A549 treated with AZD9567 at 1 μM for 4 hours (cell line): ENCODE measurements around the gene PLCD1. TPM values are rescaled to one million over a fixed set of nuclear protein-coding genes. Genes with fewer than 3 reads are reported as not detected.

Experiments used
- total RNA-seq: library from RNA; stranded (reverse); fragments of 200-300 nt; extraction: Qiagen RNA extraction; gene quantifications from 5 replicates; pipeline ENCODE4 v1.2.3, GENCODE V29; 2022; ENCODE audit not compliant: insufficient read depth

Gene PLCD1
- total RNA-seq: 3.5 to 9.6 TPM (median 3.7 TPM) in 5 replicates

DNA sequence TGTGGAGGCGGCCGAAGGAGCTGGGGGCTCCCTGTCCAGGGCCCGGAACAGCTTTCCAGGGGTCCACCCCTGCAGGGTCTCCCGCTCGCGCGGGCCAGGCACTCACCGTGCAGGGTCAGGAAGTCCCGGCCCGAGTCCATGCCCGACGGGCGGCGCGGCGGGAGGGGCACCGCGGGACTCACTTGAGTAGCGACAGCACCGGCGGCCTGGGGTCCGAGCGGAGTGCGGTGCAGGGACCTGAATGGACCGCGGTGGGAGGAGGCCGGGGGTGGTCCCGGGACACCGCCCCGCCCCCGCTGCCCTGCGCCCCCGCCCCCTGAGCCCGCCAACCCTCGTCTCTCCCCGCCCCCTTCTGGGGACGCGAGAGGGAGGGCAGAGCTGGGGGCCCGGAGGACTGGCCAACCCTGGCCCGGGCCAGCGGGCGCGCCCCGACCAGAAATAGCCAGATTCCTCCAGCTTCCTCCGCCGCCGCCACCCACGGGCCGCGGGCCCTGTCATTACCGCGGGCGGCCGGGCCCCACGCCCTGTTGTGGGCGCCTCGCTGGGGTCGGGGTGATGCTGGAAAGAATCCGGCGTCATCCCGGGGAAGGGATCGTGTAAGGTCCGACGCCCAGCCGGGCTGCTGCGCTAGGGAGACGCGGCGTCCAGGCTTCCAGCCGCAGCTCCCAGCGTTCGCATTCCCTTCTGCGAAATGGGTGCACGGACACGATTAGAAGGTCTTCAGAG, at the start of gene PLCD1:
PLCD1 (minus strand) TSS at position 243 of the 726 bp plus-strand sequence; CDS start at position 140, 103 bp downstream.

DNA sequence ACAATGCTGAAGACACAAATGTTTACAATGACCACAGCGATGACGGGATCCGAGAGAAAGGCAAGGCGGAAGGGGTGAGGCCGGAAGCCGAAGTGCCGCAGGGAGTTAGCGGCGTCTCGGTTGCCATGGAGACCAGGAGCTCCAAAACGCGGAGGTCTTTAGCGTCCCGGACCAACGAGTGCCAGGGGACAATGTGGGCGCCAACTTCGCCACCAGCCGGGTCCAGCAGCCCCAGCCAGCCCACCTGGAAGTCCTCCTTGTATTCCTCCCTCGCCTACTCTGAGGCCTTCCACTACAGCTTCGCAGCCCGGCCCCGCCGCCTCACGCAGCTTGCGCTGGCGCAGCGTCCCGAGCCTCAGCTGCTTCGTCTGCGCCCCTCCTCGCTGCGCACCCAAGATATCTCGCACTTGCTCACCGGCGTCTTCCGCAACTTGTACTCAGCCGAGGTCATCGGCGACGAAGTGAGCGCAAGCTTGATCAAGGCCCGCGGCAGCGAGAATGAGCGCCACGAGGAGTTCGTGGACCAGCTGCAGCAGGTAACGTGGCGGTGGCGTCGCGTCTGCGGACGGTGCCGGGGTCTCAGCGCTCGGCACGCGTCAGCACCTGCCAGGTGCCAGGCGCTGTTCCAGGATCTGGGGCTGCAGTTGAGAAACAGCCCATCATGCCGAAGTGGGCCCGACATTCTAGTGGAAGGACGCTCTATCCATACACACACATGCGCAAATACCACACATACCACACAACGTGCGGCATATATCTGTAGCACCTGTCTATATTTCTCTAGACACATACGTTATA, 9.9 kb upstream of the PLCD1 start, which contains the start of gene DLEC1:
DLEC1 (plus strand) TSS at position 108 of the 798 bp plus-strand sequence; CDS start at position 126, 18 bp downstream.

DNA sequence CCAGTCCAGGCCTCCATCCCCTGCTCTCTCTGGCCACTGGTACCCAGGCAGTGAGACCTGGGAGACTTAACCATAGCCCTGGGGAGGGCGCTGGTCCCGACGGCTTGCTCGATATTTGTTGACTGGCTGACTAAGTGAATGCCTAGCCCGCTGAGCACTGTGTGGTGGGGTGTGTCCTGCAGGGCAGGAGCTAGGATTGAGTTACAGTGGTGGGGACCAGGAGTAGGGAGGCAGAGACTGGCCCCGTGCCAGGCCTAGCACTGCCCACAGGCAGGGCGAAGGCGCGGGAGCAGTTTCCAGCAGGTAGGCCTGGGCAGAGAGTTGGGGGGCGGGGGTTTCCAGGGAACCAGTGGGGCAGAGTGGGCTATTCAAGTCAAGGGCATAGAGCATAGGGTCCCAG, 38.9 kb downstream of the PLCD1 start, which contains the start of gene VILL:
VILL (plus strand) TSS at position 260 of the 400 bp plus-strand sequence. CDS start 2,887 bp downstream, outside the sequence.

Other genes starting within 250 kb of the PLCD1 start
- 11.7 to 15.9 TPM (median 14.0 TPM) in 5 replicates for gene CTDSPL, start 167.8 kb downstream of the PLCD1 start, total RNA-seq
- 0.08 to 0.17 TPM (median 0.11 TPM) in 4 of 5 replicates, not detected in the other for gene VILL, start 38.9 kb downstream of the PLCD1 start, total RNA-seq
- gene DLEC1, start 9.6 kb upstream of the PLCD1 start, total RNA-seq: 0.03 to 0.12 TPM (median 0.08 TPM) in 4 of 5 replicates, not detected in the other
- 35.8 to 53.9 TPM (median 50.4 TPM) in 5 replicates for gene ACAA1, start 107.5 kb upstream of the PLCD1 start, total RNA-seq
- gene MYD88, start 109.0 kb upstream of the PLCD1 start, total RNA-seq: 21.5 to 37.7 TPM (median 23.4 TPM) in 5 replicates
- gene OXSR1, start 135.9 kb upstream of the PLCD1 start, total RNA-seq: 28.0 to 43.1 TPM (median 34.8 TPM) in 5 replicates
- 0.06 to 0.12 TPM (median 0.10 TPM) in 3 of 5 replicates, not detected in the others for gene SLC22A13, start 236.2 kb upstream of the PLCD1 start, total RNA-seq